ENCODE results near the gene TVP23A. TPM values are rescaled to one million over a fixed set of nuclear protein-coding genes. Genes with fewer than 3 reads are reported as not detected.

Gene TVP23A
- total RNA-seq, 1 experiment from 2014 or later = not detected

- H3K27ac Mint-ChIP-seq (ENCODE audit: low read depth, unreplicated experiment) = no peak overlapping the region
- H3K4me1 Mint-ChIP-seq (ENCODE audit: insufficient read depth, unreplicated experiment) = peaks cover 28% of the 10 kb centered on the region
These were observed 47.7 kb upstream of the TVP23A start for GRCh38 chr16:10865991-10866966.

DNA sequence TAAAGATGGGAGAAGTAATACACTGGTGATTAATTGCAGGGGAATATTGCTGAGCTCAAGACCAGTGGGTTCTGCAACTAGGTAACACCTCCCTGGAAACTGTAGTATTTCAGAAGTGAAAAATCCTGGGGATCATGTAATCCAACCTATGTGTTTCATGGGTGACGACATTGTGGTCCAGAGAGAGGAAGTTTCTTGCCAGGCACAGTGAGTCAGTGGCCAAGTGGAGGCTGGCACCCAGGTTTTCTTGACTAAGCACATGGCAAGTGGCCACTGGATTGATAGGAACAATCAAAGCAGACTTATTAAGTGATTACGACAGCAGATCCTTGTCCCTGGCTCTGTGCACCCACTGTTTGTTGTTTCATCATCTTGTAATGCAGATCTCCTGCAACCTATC is 43.8 kb upstream of the TVP23A start:
- ChIA-PET CTCF (interaction anchor here (0.6 to 1.1 kb wide), 3 partner anchors 35 to 92 kb away, joined by 3 read pairs; no protein-coding TSS in a partner anchor), POLR2A (interaction anchor here (0.6 to 1.6 kb wide), 3 partner anchors 16 to 541 kb away, joined by 3 to 14 read pairs (median 5); partner anchors contain the start of gene NUBP1)
- intact Hi-C loops (cut with micrococcal nuclease) = loop anchor here (5.0 kb wide), 1 partner anchor 80 kb away; the partner anchor contains the start of genes CLEC16A and DEXI
- BruUV-seq (replicated peaks) = no TSS peak
- peaks cover 10% of the 10 kb centered on the region for H3K9me3 Mint-ChIP-seq (ENCODE audit: unreplicated experiment)
- no peaks in the 10 kb centered on the region for H3K36me3 Mint-ChIP-seq (ENCODE audit: insufficient read depth, unreplicated experiment)
- DNase-seq (ENCODE audit: unreplicated experiment) = peak; percentile 99
- TF ChIP-seq, protein P1, sequence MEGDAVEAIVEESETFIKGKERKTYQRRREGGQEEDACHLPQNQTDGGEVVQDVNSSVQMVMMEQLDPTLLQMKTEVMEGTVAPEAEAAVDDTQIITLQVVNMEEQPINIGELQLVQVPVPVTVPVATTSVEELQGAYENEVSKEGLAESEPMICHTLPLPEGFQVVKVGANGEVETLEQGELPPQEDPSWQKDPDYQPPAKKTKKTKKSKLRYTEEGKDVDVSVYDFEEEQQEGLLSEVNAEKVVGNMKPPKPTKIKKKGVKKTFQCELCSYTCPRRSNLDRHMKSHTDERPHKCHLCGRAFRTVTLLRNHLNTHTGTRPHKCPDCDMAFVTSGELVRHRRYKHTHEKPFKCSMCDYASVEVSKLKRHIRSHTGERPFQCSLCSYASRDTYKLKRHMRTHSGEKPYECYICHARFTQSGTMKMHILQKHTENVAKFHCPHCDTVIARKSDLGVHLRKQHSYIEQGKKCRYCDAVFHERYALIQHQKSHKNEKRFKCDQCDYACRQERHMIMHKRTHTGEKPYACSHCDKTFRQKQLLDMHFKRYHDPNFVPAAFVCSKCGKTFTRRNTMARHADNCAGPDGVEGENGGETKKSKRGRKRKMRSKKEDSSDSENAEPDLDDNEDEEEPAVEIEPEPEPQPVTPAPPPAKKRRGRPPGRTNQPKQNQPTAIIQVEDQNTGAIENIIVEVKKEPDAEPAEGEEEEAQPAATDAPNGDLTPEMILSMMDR (IDR thresholded peaks at IDR 0.05; ENCODE audit: unreplicated experiment) = no peak
- H3K27ac Mint-ChIP-seq (ENCODE audit: low read depth, unreplicated experiment) = no peak overlapping the region
- peaks cover 41% of the 10 kb centered on the region for H3K4me1 Mint-ChIP-seq (ENCODE audit: insufficient read depth, unreplicated experiment)
- H3K4me3 Mint-ChIP-seq (ENCODE audit: unreplicated experiment) = no peak overlapping the region
- H3K27me3 Mint-ChIP-seq (ENCODE audit: insufficient read depth, unreplicated experiment) = no peaks in the 10 kb centered on the region

More at GRCh38 chr16:10865991-10866966, 47.7 kb upstream of the TVP23A start:
- BruUV-seq (replicated peaks) = no TSS peak
- POLR2A ChIA-PET = interaction anchor here (0.6 kb wide), 3 partner anchors 21 to 49 kb away, joined by 3 read pairs; no protein-coding TSS in a partner anchor
- TF ChIP-seq, protein P1 (IDR thresholded peaks at IDR 0.05; ENCODE audit: unreplicated experiment) = no peak
- Mint-ChIP-seq H3K27me3 (ENCODE audit: insufficient read depth, unreplicated experiment) (no peaks in the 10 kb centered on the region), H3K36me3 (ENCODE audit: insufficient read depth, unreplicated experiment) (peaks cover 5% of the 10 kb centered on the region), H3K9me3 (ENCODE audit: unreplicated experiment) (no peaks in the 10 kb centered on the region), H3K4me3 (ENCODE audit: unreplicated experiment) (no peak overlapping the region)
- DNase-seq (ENCODE audit: unreplicated experiment) = no peak
- intact Hi-C loops (cut with micrococcal nuclease) = no loop called here
- CTCF ChIA-PET = interaction anchor here (0.6 kb wide), 1 partner anchor 676 kb away, joined by 4 read pairs; no protein-coding TSS in a partner anchor

- Mint-ChIP-seq H3K27ac (ENCODE audit: low read depth, unreplicated experiment) (no peak overlapping the region), H3K4me3 (ENCODE audit: unreplicated experiment) (peak overlapping the region; percentile 4), H3K36me3 (ENCODE audit: insufficient read depth, unreplicated experiment) (no peaks in the 10 kb centered on the region), H3K27me3 (ENCODE audit: insufficient read depth, unreplicated experiment) (no peaks in the 10 kb centered on the region), H3K4me1 (ENCODE audit: insufficient read depth, unreplicated experiment) (peaks cover 41% of the 10 kb centered on the region), H3K9me3 (ENCODE audit: unreplicated experiment) (peaks cover 10% of the 10 kb centered on the region)
- ChIA-PET POLR2A (interaction anchor here (0.6 kb wide), 1 partner anchor 260 kb away, joined by 6 read pairs; no protein-coding TSS in a partner anchor), CTCF (interaction anchor here (2.2 kb wide), 1 partner anchor 59 kb away, joined by 6 read pairs; no protein-coding TSS in a partner anchor)
- TF ChIP-seq, protein P1 (IDR thresholded peaks at IDR 0.05; ENCODE audit: unreplicated experiment) = no peak
- intact Hi-C loops (cut with micrococcal nuclease) = loop anchor here (5.0 kb wide), 1 partner anchor 83 kb away; the partner anchor contains the start of genes CLEC16A and DEXI
- no TSS peak for BruUV-seq (replicated peaks)
- DNase-seq (ENCODE audit: unreplicated experiment) = peak; percentile 75
These were observed 41.1 kb upstream of the TVP23A start for GRCh38 chr16:10859658-10860057.

GRCh38 chr16:10859020-10859419 is 40.4 kb upstream of the TVP23A start:
- H3K27me3 Mint-ChIP-seq (ENCODE audit: insufficient read depth, unreplicated experiment) = no peaks in the 10 kb centered on the region
- TF ChIP-seq, protein P1 (IDR thresholded peaks at IDR 0.05; ENCODE audit: unreplicated experiment) = no peak
- ChIA-PET CTCF (interaction anchor here (2.2 kb wide), 1 partner anchor 60 kb away, joined by 6 read pairs; no protein-coding TSS in a partner anchor), POLR2A (interaction anchor here (0.6 kb wide), 1 partner anchor 260 kb away, joined by 6 read pairs; no protein-coding TSS in a partner anchor)
- intact Hi-C loops (cut with micrococcal nuclease) = no loop called here
- H3K27ac Mint-ChIP-seq (ENCODE audit: low read depth, unreplicated experiment) = no peak overlapping the region
- no TSS peak for BruUV-seq (replicated peaks)
- peaks cover 41% of the 10 kb centered on the region for H3K4me1 Mint-ChIP-seq (ENCODE audit: insufficient read depth, unreplicated experiment)
- no peak for DNase-seq (ENCODE audit: unreplicated experiment)
- no peak overlapping the region for H3K4me3 Mint-ChIP-seq (ENCODE audit: unreplicated experiment)
- H3K9me3 Mint-ChIP-seq (ENCODE audit: unreplicated experiment) = peaks cover 10% of the 10 kb centered on the region
- H3K36me3 Mint-ChIP-seq (ENCODE audit: insufficient read depth, unreplicated experiment) = no peaks in the 10 kb centered on the region
